WTC11 (cell line): Measurements from ENCODE around the gene PEX26.

Experiments
- CBFB ChIP-seq: sonication (generic); formaldehyde crosslinking; IDR thresholded peaks from 2 replicates; pipeline ENCODE4 v1.8.1; 2022; ENCODE audit warnings: mild to moderate bottlenecking, low read depth, missing genetic modification reagents
- CTCF ChIP-seq: fragments of 200-600 bp; IDR thresholded peaks from 2 replicates; pipeline ENCODE4 v1.8.0; 2022; ENCODE audit warnings: antibody characterized with exemption
- ZNF121 ChIP-seq: sonication (generic); formaldehyde crosslinking; IDR thresholded peaks from 2 replicates; pipeline ENCODE4 v1.8.0; 2023; ENCODE audit warnings: missing genetic modification reagents
- TF ChIP-seq, protein P1 (sequence below): sonication (generic); formaldehyde crosslinking; IDR thresholded peaks from 2 replicates; pipeline ENCODE4 v1.8.1; 2022; ENCODE audit warnings: low read depth, mild to moderate bottlenecking, moderate library complexity, missing genetic modification reagents, borderline replicate concordance
- TF ChIP-seq, protein P2 (sequence below): sonication (generic); formaldehyde crosslinking; IDR thresholded peaks from 2 replicates; pipeline ENCODE4 v1.8.1; 2023; ENCODE audit warnings: mild to moderate bottlenecking, missing genetic modification reagents, moderate library complexity

DNA sequence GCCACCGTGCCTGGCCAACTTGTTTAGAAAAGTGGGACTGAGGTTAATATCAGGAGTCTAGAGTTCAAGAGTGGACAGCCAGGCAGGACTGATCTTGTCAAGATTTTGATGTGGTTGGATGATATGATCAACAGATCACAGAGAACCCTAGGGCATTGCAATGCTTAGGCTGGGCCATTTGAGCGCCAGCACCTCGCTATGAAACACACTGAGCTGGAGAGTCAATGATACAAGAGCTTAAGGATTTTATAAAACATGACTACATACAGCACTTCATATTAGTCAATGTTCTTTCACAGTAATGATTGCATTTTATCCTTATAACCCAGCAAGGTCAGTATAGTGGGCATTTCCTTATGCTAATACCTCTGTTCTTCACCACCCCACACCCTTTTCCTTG lies 15.4 kb upstream of the PEX26 start:
- TF ChIP-seq CTCF (no peak), CBFB (no peak), ZNF121 (no peak)
- TF ChIP-seq, protein P1, sequence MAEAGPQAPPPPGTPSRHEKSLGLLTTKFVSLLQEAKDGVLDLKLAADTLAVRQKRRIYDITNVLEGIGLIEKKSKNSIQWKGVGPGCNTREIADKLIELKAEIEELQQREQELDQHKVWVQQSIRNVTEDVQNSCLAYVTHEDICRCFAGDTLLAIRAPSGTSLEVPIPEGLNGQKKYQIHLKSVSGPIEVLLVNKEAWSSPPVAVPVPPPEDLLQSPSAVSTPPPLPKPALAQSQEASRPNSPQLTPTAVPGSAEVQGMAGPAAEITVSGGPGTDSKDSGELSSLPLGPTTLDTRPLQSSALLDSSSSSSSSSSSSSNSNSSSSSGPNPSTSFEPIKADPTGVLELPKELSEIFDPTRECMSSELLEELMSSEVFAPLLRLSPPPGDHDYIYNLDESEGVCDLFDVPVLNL (CRISPR knock-in tag), result no peak
- TF ChIP-seq, protein P2, sequence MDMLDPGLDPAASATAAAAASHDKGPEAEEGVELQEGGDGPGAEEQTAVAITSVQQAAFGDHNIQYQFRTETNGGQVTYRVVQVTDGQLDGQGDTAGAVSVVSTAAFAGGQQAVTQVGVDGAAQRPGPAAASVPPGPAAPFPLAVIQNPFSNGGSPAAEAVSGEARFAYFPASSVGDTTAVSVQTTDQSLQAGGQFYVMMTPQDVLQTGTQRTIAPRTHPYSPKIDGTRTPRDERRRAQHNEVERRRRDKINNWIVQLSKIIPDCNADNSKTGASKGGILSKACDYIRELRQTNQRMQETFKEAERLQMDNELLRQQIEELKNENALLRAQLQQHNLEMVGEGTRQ (CRISPR knock-in tag), result no peak
